ENCODE data around the gene TRAPPC2L. TPM values are rescaled to one million over a fixed set of nuclear protein-coding genes. Genes with fewer than 3 reads are reported as not detected.

Gene TRAPPC2L
- total RNA-seq, 1 donor from 2014 or later: 59.1 TPM

DNA sequence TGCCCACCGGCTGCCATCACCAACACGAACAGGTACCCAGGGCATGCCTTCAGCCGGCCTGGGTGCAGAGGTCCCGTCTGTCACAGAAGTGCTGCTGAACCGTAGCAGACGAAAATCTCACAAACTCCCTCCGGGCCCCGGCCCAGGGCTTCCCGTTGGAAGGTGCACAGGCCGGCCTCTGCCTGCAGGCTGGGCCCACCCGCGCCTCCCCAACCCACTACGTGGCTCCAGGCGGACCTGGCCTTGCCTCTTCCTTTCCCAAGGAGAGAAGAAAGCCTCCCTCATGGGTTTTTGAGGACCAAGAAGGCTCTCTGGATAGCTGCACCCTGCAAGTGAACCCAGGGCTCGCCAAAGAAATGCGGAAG lies 55.0 kb downstream of the TRAPPC2L start:
- Histone ChIP-seq H3K36me3 (ENCODE audit: insufficient read depth, low read length) (no peaks in the 10 kb centered on the region), H3K9ac (ENCODE audit: low read length) (no peak overlapping the region), H3K4me1 (ENCODE audit: insufficient read depth, low read length) (peaks cover 6% of the 10 kb centered on the region), H3K27ac (ENCODE audit: low read depth, low read length) (no peak overlapping the region), H3K79me2 (ENCODE audit: insufficient read depth, low read length) (no peaks in the 10 kb centered on the region), H3K9me3 (ENCODE audit: insufficient read depth, low read depth, low read length) (no peaks in the 10 kb centered on the region), H2AFZ (ENCODE audit: low read depth, low read length) (no peak overlapping the region), H3K4me3 (ENCODE audit: insufficient read depth, low read depth, low read length) (no peak overlapping the region), H3K27me3 (ENCODE audit: insufficient read depth, low read length) (no peaks in the 10 kb centered on the region), H4K20me1 (ENCODE audit: insufficient read depth, low read length) (no peaks in the 10 kb centered on the region), H3K4me2 (ENCODE audit: low read length) (no peak overlapping the region)
- peaks cover 25% of the 10 kb centered on the region for H3K27me3 Mint-ChIP-seq (ENCODE audit: low read depth, unreplicated experiment)
- DNase-seq (ENCODE audit: low read depth): no peak
- H3K27ac Mint-ChIP-seq (ENCODE audit: unreplicated experiment): no peak overlapping the region
- H3K4me1 Mint-ChIP-seq (ENCODE audit: low read depth, unreplicated experiment): peaks cover 2% of the 10 kb centered on the region
- H3K4me3 Mint-ChIP-seq (ENCODE audit: unreplicated experiment): no peak overlapping the region
- no peak for TF ChIP-seq EZH2 (IDR thresholded peaks at IDR 0.05; ENCODE audit: insufficient read depth, low read length)
- TF ChIP-seq, protein P1, sequence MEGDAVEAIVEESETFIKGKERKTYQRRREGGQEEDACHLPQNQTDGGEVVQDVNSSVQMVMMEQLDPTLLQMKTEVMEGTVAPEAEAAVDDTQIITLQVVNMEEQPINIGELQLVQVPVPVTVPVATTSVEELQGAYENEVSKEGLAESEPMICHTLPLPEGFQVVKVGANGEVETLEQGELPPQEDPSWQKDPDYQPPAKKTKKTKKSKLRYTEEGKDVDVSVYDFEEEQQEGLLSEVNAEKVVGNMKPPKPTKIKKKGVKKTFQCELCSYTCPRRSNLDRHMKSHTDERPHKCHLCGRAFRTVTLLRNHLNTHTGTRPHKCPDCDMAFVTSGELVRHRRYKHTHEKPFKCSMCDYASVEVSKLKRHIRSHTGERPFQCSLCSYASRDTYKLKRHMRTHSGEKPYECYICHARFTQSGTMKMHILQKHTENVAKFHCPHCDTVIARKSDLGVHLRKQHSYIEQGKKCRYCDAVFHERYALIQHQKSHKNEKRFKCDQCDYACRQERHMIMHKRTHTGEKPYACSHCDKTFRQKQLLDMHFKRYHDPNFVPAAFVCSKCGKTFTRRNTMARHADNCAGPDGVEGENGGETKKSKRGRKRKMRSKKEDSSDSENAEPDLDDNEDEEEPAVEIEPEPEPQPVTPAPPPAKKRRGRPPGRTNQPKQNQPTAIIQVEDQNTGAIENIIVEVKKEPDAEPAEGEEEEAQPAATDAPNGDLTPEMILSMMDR (IDR thresholded peaks at IDR 0.05; ENCODE audit: insufficient read depth, low read depth, low read length): no peak
- H3K9me3 Mint-ChIP-seq (ENCODE audit: unreplicated experiment): peaks cover 3% of the 10 kb centered on the region
- no peak for FAIRE-seq
- no peaks in the 10 kb centered on the region for H3K36me3 Mint-ChIP-seq (ENCODE audit: low read depth, unreplicated experiment)

Other genes starting within 250 kb of the TRAPPC2L start
- 0.36 TPM in 1 of 2 replicates, not detected in the other for gene IL17C, start 218.6 kb upstream of the TRAPPC2L start, total RNA-seq
- 236 and 284 TPM in 2 replicates for gene CYBA, start 206.1 kb upstream of the TRAPPC2L start, total RNA-seq
- gene MVD, start 194.0 kb upstream of the TRAPPC2L start, total RNA-seq: 50.3 and 63.9 TPM in 2 replicates
- gene SNAI3, start 170.6 kb upstream of the TRAPPC2L start, total RNA-seq: 0.22 and 0.48 TPM in 2 replicates
- gene RNF166, start 150.7 kb upstream of the TRAPPC2L start, total RNA-seq: 15.4 and 15.6 TPM in 2 replicates
- gene CTU2, start 150.6 kb upstream of the TRAPPC2L start, total RNA-seq: 18.3 and 22.5 TPM in 2 replicates
- 239 and 247 TPM in 2 replicates for gene PIEZO1, start 71.9 kb upstream of the TRAPPC2L start, total RNA-seq
- gene CDT1, start 53.3 kb upstream of the TRAPPC2L start, total RNA-seq: 3.7 and 4.7 TPM in 2 replicates
- 132 and 143 TPM in 2 replicates for gene APRT, start 45.2 kb upstream of the TRAPPC2L start, total RNA-seq
- 31.1 and 31.7 TPM in 2 replicates for gene GALNS, start 180 bp upstream of the TRAPPC2L start, total RNA-seq
- not detected in 2 replicates for gene PABPN1L, start 9.5 kb downstream of the TRAPPC2L start, total RNA-seq
- gene CBFA2T3, start 120.1 kb downstream of the TRAPPC2L start, total RNA-seq: 2.2 and 2.4 TPM in 2 replicates
- 17.0 and 19.1 TPM in 2 replicates for gene ACSF3, start 236.7 kb downstream of the TRAPPC2L start, total RNA-seq